Activated CD4-positive, alpha-beta T cell treated with anti-CD3 and anti-CD28 coated beads for 24 hours (primary cell): ENCODE measurements around the gene PCDHGB7.
"Not testable (repeated sequence)": the region's sequence is repeated elsewhere in the genome, so short reads cannot be mapped to it uniquely, and the experiment has no call there.

ENCODE experiments used
- DNase-seq, 2 donors: peaks; one replicate each; pipeline ENCODE4 v3.0.0-alpha.2; 2020; ENCODE audit warnings: low read depth in 2 of 2

The PCDHGB7 gene

DNA sequence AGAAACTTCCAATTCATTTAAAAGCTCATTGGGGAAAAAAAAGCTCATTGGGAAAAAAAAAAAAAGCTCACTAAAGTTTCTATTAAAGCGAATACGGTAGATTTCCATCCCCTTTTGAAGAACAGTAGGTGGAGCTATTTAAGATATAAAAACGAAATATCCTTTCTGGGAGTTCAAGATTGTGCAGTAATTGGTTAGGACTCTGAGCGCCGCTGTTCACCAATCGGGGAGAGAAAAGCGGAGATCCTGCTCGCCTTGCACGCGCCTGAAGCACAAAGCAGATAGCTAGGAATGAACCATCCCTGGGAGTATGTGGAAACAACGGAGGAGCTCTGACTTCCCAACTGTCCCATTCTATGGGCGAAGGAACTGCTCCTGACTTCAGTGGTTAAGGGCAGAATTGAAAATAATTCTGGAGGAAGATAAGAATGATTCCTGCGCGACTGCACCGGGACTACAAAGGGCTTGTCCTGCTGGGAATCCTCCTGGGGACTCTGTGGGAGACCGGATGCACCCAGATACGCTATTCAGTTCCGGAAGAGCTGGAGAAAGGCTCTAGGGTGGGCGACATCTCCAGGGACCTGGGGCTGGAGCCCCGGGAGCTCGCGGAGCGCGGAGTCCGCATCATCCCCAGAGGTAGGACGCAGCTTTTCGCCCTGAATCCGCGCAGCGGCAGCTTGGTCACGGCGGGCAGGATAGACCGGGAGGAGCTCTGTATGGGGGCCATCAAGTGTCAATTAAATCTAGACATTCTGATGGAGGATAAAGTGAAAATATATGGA, 13.0 kb downstream of the PCDHGB7 start, which contains the start of gene PCDHGA12:
Gene PCDHGA12, plus strand, starts transcription at position 176 of the 782 bp plus-strand sequence. Its CDS starts 253 bp downstream, at position 429.
- DNase-seq: no peak

DNA sequence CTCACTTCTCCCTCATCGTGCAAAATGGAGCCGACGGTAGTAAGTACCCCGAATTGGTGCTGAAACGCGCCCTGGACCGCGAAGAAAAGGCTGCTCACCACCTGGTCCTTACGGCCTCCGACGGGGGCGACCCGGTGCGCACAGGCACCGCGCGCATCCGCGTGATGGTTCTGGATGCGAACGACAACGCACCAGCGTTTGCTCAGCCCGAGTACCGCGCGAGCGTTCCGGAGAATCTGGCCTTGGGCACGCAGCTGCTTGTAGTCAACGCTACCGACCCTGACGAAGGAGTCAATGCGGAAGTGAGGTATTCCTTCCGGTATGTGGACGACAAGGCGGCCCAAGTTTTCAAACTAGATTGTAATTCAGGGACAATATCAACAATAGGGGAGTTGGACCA, 13.8 kb downstream of the PCDHGB7 start:
- no peak for DNase-seq

DNA sequence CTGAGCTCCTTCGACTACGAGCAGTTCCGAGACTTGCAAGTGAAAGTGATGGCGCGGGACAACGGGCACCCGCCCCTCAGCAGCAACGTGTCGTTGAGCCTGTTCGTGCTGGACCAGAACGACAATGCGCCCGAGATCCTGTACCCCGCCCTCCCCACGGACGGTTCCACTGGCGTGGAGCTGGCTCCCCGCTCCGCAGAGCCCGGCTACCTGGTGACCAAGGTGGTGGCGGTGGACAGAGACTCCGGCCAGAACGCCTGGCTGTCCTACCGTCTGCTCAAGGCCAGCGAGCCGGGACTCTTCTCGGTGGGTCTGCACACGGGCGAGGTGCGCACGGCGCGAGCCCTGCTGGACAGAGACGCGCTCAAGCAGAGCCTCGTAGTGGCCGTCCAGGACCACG, 14.8 kb downstream of the PCDHGB7 start:
- DNase-seq: not testable (repeated sequence)

DNA sequence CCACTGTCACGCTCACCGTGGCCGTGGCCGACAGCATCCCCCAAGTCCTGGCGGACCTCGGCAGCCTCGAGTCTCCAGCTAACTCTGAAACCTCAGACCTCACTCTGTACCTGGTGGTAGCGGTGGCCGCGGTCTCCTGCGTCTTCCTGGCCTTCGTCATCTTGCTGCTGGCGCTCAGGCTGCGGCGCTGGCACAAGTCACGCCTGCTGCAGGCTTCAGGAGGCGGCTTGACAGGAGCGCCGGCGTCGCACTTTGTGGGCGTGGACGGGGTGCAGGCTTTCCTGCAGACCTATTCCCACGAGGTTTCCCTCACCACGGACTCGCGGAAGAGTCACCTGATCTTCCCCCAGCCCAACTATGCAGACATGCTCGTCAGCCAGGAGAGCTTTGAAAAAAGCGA, 15.2 kb downstream of the PCDHGB7 start:
- DNase-seq: not testable (repeated sequence)

DNA sequence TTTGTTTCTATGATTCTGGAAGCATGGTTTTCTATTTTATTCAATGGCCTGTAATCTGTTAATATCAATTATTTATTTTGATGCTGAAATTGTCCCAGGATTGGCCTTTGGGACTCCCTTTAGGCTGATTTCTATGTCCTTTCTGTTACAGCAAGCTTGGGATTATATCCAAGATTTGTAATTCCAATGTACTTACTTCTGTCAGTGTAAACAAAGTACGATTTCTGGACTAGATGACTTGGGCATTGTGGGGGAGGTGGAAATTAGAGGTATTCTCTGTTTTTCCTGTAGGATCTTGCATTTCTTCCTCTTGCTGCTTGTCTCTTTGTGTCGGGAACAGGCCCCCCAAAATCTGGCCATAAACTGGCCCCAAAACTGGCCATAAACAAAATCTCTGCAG, 16.5 kb downstream of the PCDHGB7 start:
- no peak for DNase-seq

DNA sequence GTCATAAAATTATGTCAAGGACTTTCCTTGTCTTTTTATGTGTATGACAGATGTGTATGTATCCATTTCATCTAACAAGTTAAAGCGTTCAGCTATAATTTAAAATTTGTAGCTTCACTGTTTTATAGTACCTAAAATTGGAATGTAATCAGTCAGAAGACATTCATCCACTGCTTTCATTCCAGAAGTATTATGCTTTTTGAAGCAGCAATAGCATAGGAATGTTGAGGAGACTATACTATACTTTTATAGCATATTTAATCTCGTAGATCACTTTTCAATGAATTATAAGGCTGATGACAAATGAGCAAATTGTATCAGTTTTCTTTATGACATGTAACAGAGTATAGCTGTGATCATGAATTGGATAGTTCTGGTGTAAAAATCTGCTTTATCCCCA, 19.7 kb downstream of the PCDHGB7 start:
- no peak for DNase-seq

DNA sequence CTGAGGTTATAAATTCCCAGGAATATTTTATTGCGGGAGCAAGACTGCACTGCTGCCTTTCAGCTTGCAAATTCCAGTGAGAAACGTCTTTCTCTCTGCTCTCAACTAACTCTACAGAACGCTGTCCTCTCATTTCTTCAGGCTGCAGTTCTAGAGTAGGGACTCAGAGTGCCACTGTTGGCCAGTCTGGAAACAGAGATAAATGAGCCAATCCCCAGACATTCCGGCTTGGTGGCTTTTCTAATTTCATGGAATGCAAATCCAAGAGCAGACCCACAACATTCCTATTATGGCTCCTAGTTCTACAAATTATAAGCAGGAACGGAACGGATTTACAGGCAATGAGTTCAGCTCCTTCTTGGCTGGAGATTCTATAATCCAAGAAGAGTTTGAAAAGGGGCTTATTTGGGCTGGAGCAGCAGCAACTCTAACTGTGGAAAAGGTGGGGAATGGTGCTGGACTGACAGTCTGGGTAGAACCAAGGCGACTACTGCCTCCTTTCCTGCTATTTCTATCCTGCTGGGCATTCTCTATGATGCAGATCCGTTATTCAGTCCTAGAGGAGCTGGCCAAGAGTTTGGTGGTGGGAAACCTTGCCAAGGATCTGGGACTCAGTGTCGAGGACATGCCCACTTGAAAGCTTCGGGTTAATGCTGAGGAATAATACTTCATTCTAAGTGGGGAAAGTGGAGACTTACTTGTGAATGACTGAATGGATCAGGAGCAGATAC, 22.1 kb downstream of the PCDHGB7 start:
- no peak for DNase-seq

DNA sequence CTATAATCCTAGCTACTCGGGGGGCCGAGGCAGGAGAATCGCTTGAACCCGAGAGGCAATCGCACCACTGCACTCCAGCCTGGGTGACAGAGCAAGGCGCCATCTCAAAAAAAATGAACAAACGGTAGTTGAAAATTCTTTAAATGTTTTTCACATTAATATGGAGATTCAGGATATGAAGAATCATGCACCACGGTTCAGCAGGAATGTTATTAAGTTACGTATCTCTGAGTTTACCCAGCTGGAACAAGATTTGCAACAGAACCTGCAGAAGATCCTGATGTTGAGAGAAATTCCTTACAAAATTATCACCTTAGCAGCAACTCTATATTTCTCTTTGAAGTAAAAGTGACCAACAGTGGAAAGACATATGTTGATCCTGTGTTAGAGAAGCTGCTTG, 22.9 kb downstream of the PCDHGB7 start:
- DNase-seq: no peak

DNA sequence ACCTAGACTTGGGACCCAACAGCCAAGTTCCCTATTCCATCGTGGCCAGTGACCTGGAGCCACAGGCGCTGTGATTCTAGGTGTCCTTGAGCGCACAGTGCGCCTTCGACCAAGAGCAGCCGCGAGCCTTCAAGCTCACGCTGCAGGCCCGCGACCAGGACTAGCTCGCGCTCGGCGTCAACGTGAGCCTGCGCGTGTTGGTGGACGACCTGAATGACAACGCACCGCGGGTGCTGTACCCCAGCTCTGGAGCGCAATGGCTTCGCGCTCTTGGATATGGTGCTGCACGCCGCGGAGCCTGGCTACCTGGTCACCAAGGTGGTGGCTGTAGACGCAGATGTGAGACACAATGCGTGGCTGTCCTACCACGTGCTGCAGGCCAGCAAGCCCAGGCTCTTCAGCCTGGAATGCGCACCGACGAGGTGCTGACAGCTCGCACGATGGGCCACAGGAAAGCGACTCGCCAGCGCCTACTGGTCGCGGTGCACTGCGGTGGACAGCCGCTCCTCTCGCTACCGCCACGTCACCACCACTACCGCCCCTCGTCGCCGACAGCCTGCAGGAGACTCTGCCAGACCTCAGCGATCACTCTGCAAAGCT, 24.2 kb downstream of the PCDHGB7 start:
- no peak for DNase-seq

DNA sequence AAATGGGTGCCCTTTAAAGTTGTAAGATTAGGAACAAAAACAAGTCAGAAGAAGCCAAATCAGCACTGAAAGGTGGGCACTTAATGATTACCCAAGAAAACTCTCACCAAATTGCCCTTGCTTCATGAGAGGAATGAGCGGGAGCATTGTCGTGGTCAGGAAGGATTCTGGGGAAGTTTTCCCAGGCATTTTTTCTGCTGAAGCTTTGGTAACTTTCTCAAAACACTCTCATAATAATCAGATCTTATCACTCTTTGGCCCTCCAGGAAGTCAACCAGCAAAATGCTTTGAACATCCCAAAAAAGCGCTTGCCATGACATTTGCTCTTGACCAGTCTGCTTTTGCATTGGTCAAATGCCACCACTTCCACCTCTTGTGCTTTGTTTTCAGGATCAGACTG, 47.9 kb downstream of the PCDHGB7 start:
- no peak for DNase-seq
